Body of pancreas (tissue), 4 donors: ENCODE data around the gene MAML3. TPM values are rescaled to one million over a fixed set of nuclear protein-coding genes. Genes with fewer than 3 reads are reported as not detected.
A peak's percentile ranks its signal among the peaks of the same experiment; 100 is the strongest.
"Not testable (repeated sequence)": the region's sequence is repeated elsewhere in the genome, so short reads cannot be mapped to it uniquely, and the experiment has no call there.

Experiments used
- ATAC-seq: fragments of 150-250 bp; one replicate; pipeline ENCODE4 v1.9.1; 2016
- DNase-seq, 4 donors: peaks; one replicate each; pipeline ENCODE4 v3.0.0-alpha.2; 2019
- H3K27ac ChIP-seq, 4 donors: fragments of 200-600 bp; sonication (generic); 1 replicate in 3 of 4; 2 replicates in 1 of 4; pipeline versions ENCODE4 v1.5.1 to v1.6.1; 2016 to 2019; ENCODE audit warnings: mild to moderate bottlenecking in 1 of 4, mixed read lengths in 1 of 4, moderate library complexity in 1 of 4
- H3K27me3 ChIP-seq, 2 donors: fragments of 200-600 bp; sonication (generic); one replicate each; pipeline ENCODE4 v1.6.0; 2016; ENCODE audit warnings: mild to moderate bottlenecking in 1 of 2
- H3K36me3 ChIP-seq, 2 donors: fragments of 200-600 bp; sonication (generic); replicated peaks in 1 of 2; 2 replicates each; pipeline ENCODE4 v1.5.1; 2016; ENCODE audit warnings: low read depth in 2 of 2; ENCODE audit not compliant: insufficient read depth in 1 of 2
- H3K4me1 ChIP-seq: fragments of 200-600 bp; sonication (generic); one replicate; pipeline ENCODE4 v1.6.0; 2016
- H3K4me3 ChIP-seq, 2 donors: fragments of 200-600 bp; sonication (generic); 1 replicate in 1 of 2; 2 replicates in 1 of 2; pipeline ENCODE4 v1.5.1; 2016 to 2019
- H3K9me3 ChIP-seq, 3 donors: fragments of 200-600 bp; sonication (generic); 1 replicate in 2 of 3; 2 replicates in 1 of 3; pipeline ENCODE4 v1.5.1; 2016
- CTCF ChIP-seq, 7 experiments: fragments of 450-650 bp in 4 of 7; fragments of 200-600 bp in 3 of 7; sonication (generic) in 3 of 7; IDR thresholded peaks; one replicate each; pipeline ENCODE4 v1.5.1; 2016 to 2019; ENCODE audit warnings: antibody characterized with exemption in 7 of 7
- POLR2A ChIP-seq, 3 donors: fragments of 450-650 bp; IDR thresholded peaks; one replicate each; pipeline ENCODE4 v1.6.1; 2016; ENCODE audit warnings: antibody characterized with exemption in 3 of 3, mild to moderate bottlenecking in 2 of 3
- WGBS, 2 donors: methylation state at CpG; one replicate each; pipeline ENCODE4 v1.1.5; 2017; 5-methylcytosine and 5-hydroxymethylcytosine counted together
- intact Hi-C: fragments of 100-400 bp; cut with DNase I; formaldehyde crosslinking; loops from one replicate; pipeline ENCODE4 v1.15.1; 2023
- total RNA-seq, 2 donors: library from RNA; depleted of rRNA; stranded (reverse); fragments of >200 nt; gene quantifications; one replicate each; pipeline ENCODE4 v1.1.0, GENCODE V29; 2016

MAML3 gene
- total RNA-seq, 2 donors from 2014 or later, result 11.2 to 11.4 TPM

GRCh38 chr4:139951021-139951420 is 203.0 kb downstream of the MAML3 start:
- Histone ChIP-seq H3K4me3 (no peak overlapping the region), H3K27ac (no peak overlapping the region), H3K9me3 (no peaks in the 10 kb centered on the region), H3K36me3 (no peaks in the 10 kb centered on the region), H3K4me1 (peaks cover 11% of the 10 kb centered on the region), H3K27me3 (no peaks in the 10 kb centered on the region)
- DNase-seq (peak in 1 of 4 donors; percentile 41), ATAC-seq (no peak)
- intact Hi-C loops, result no loop called here
- no peak for TF ChIP-seq POLR2A (IDR thresholded peaks at IDR 0.05)
- TF ChIP-seq CTCF (IDR thresholded peaks at IDR 0.05), result no peak
- WGBS, 2 donors, result 77 to 95% methylated on average over 2 of the region's 2 CpGs

DNA sequence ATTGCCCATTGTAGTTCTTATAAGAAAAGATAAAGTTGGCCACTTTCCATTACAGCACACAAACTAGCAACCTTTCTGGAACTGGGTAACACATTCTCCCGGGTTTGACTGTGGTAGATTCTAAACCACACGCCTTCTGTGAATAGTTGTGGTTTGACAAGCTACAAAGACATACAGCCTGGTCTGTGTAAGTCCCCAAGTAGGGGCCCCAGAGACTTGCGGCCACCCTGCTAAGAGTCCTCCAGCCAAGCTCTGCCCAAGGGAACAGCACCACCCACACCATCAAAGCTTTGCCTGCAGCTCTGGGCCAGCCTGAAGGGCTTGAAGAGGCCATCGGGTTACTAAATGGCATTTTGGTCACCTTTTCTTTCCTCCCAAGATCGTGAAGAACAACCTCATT is 203.4 kb downstream of the MAML3 start:
- DNase-seq (no peak), ATAC-seq (no peak)
- TF ChIP-seq POLR2A (IDR thresholded peaks at IDR 0.05) (no peak), CTCF (IDR thresholded peaks at IDR 0.05) (no peak)
- Histone ChIP-seq H3K4me3 (no peak overlapping the region), H3K27ac (no peak overlapping the region), H3K27me3 (no peaks in the 10 kb centered on the region), H3K9me3 (no peaks in the 10 kb centered on the region), H3K36me3 (no peaks in the 10 kb centered on the region), H3K4me1 (peaks cover 6% of the 10 kb centered on the region)
- intact Hi-C loops, result no loop called here
- 75 to 90% methylated on average over 5 of the region's 5 CpGs for WGBS, 2 donors

DNA sequence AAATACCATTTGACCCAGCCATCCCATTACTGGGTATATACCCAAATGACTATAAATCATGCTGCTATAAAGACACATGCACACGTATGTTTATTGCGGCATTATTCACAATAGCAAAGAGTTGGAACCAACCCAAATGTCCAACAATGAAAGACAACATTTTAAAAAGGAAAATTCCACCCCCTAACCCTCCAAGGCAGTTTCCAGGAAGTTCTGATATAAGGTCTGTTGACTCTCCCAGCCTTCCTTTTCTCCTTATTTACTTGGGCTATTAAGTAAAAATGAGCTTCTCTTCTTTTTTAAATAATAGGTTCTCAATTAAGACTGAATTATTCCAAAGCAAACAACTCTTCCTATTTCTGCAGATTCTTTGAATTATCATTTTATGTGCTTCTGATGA is 209.1 kb downstream of the MAML3 start:
- 69 to 84% methylated on average over 2 of the region's 2 CpGs for WGBS, 2 donors
- not testable (repeated sequence) for ATAC-seq, DNase-seq

GRCh38 chr4:139943277-139943676 is 210.7 kb downstream of the MAML3 start:
- intact Hi-C loops, result no loop called here
- Histone ChIP-seq H3K4me1 (peaks cover 4% of the 10 kb centered on the region), H3K9me3 (no peaks in the 10 kb centered on the region), H3K36me3 (no peaks in the 10 kb centered on the region), H3K27me3 (no peaks in the 10 kb centered on the region), H3K27ac (no peak overlapping the region), H3K4me3 (no peak overlapping the region)
- DNase-seq (no peak), ATAC-seq (no peak)
- WGBS, 2 donors, result 63 to 68% methylated on average over 2 of the region's 2 CpGs
- TF ChIP-seq CTCF (IDR thresholded peaks at IDR 0.05), result no peak
- no peak for TF ChIP-seq POLR2A (IDR thresholded peaks at IDR 0.05)

More for the DNA sequence above, 209.1 kb downstream of the MAML3 start:
- H3K27ac ChIP-seq, H3K9me3 ChIP-seq, H3K4me3 ChIP-seq, H3K4me1 ChIP-seq, H3K36me3 ChIP-seq, intact Hi-C loops, H3K27me3 ChIP-seq: not testable (repeated sequence)

DNA sequence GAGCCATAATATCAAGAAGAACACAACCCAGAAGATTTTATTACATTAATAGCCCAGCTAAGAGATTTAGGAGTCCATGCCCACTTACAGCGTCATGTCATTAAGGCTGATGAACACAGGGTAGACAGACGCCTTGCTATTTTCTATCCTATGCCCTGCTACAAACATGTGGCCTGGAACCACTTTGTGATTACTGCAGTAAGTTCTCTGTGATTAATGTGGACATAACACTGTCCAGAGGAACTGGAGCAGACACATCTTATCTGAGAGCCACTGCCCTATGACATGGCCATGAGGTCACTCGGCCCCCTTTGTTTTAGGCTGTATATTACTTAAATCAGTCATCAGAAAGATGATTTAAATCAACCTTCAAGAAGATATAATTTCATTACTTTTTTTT is 211.7 kb downstream of the MAML3 start:
- no peak overlapping the region for H3K4me3 ChIP-seq
- H3K27me3 ChIP-seq, result no peaks in the 10 kb centered on the region
- H3K36me3 ChIP-seq, result no peaks in the 10 kb centered on the region
- H3K9me3 ChIP-seq, result no peaks in the 10 kb centered on the region
- no peak overlapping the region for H3K27ac ChIP-seq
- H3K4me1 ChIP-seq, result peaks cover 2% of the 10 kb centered on the region
- TF ChIP-seq CTCF (IDR thresholded peaks at IDR 0.05) (no peak), POLR2A (IDR thresholded peaks at IDR 0.05) (no peak)
- intact Hi-C loops, result no loop called here
- 83 to 89% methylated on average over 3 of the region's 3 CpGs for WGBS, 2 donors
- DNase-seq (no peak), ATAC-seq (no peak)
